ENCODE measurements around the gene XXYLT1. TPM values are rescaled to one million over a fixed set of nuclear protein-coding genes. Genes with fewer than 3 reads are reported as not detected.
A peak's percentile ranks its signal among the peaks of the same experiment; 100 is the strongest.

XXYLT1 gene
- total RNA-seq, 4 donors from 2014 or later: 5.4 to 18.2 (median 6.9) TPM

DNA sequence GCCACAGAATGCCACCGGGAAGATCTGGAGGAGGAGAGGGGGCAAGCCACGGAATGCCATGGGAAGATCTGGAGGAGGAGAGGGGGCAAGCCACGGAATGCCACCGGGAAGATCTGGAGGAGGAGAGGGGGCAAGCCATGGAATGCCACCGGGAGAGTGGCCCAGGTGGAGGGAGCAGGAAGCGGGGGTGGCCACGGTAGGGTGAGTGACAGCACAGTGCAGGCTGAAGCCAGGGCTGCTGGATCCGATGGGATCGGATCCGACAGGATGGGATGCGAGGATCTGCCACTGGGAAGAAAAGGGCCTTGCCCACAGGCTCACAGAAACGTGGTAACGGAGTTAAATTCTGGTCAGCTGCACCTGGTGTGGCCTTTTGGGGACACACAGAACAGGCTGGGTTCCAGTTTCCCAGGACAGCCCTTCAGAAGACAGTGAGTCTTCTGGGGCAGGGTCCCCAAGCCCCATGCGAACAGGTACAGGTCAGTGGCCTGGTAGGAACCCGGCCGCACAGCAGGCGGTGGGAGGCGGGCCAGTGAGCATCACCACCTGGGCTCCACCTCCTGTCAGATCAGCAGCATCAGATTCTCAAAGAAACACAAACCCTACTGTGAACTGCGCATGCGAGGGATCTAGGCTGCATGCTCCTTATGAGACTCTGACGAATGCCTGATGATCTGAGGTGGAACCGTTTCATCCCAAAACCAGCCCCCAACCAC lies 58.8 kb downstream of the XXYLT1 start:
- H3K36me3 ChIP-seq: no peaks in the 10 kb centered on the region
- H3K27me3 ChIP-seq: no peaks in the 10 kb centered on the region
- no peak for TF ChIP-seq POLR2A (IDR thresholded peaks at IDR 0.05)
- TF ChIP-seq, protein P1, sequence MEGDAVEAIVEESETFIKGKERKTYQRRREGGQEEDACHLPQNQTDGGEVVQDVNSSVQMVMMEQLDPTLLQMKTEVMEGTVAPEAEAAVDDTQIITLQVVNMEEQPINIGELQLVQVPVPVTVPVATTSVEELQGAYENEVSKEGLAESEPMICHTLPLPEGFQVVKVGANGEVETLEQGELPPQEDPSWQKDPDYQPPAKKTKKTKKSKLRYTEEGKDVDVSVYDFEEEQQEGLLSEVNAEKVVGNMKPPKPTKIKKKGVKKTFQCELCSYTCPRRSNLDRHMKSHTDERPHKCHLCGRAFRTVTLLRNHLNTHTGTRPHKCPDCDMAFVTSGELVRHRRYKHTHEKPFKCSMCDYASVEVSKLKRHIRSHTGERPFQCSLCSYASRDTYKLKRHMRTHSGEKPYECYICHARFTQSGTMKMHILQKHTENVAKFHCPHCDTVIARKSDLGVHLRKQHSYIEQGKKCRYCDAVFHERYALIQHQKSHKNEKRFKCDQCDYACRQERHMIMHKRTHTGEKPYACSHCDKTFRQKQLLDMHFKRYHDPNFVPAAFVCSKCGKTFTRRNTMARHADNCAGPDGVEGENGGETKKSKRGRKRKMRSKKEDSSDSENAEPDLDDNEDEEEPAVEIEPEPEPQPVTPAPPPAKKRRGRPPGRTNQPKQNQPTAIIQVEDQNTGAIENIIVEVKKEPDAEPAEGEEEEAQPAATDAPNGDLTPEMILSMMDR (IDR thresholded peaks at IDR 0.05): no peak
- DNase-seq: peak in 1 of 3 donors; percentile 40
- no peaks in the 10 kb centered on the region for H3K9me3 ChIP-seq
- no peak overlapping the region for H3K4me3 ChIP-seq
- peaks cover 0 to 10% (median 5%) of the 10 kb centered on the region in 4 donors for H3K4me1 ChIP-seq
- H3K27ac ChIP-seq: no peak overlapping the region

DNA sequence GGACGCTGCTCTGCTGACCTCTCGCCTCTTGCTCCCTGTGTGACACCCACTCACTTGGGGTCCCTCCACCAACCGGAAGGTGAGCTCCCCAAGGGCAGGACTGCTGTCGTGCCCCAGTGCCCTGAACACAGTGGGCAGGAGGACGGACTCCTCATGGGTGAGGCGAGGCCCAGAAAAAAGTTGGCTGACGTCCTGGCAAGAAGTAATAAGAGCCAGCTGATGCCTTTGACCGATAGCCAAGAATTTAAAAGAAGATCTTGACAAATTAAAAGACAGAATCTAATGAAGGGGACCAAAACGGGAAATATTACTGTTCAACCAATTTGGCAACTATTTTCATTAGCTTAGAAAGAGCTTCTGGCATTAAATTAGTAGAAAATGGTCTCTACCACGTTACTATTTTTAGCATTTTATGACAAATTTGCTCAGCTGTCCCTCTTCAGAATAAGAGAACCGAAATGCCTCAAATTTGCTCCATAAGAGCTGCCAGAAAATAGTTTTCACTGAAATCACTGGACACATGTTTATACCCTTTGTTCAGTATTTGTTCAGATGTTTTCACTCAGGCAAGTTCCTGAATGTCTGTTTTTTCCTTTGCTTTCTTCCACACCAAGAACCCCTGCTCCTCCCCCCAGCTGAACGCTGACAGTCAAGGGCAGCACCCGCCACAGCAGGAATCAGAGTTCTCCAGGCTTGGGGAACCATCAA lies 60.5 kb downstream of the XXYLT1 start:
- Histone ChIP-seq H3K36me3 (no peaks in the 10 kb centered on the region), H3K4me1 (peaks cover 0 to 13% (median 5%) of the 10 kb centered on the region in 4 donors), H3K9me3 (no peaks in the 10 kb centered on the region), H3K27ac (peak overlapping the region; percentile 57 to 85 (median 76)), H3K4me3 (no peak overlapping the region), H3K27me3 (no peaks in the 10 kb centered on the region)
- TF ChIP-seq, protein P1 (IDR thresholded peaks at IDR 0.05): no peak
- no peak for TF ChIP-seq POLR2A (IDR thresholded peaks at IDR 0.05)
- peak in 1 of 3 donors; percentile 48 for DNase-seq

DNA sequence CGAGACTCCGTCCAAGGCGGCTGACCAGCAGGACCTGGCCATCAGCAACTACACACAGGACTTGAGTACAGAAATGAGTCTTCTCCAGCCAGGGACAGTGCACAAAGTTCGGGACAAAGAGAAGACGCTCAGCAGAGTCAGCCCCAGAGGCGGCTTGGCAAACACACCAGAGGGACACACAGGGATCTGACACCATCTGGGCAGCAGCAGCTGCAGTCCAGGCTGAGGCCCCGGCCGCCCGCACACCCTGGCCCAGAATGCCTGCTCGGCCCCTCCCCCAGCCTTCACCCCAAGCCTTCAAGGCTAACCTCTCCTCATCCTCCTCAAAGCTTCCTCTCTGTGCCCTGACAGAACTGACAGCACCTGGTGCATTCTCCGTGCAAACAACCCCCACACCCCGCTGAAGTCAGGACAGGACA lies 61.1 kb downstream of the XXYLT1 start:
- TF ChIP-seq, protein P1 (IDR thresholded peaks at IDR 0.05): no peak
- no peak for TF ChIP-seq POLR2A (IDR thresholded peaks at IDR 0.05)
- Histone ChIP-seq H3K4me1 (peaks cover 0 to 16% (median 9%) of the 10 kb centered on the region in 4 donors), H3K9me3 (no peaks in the 10 kb centered on the region), H3K4me3 (no peak overlapping the region), H3K27me3 (no peaks in the 10 kb centered on the region), H3K27ac (peak overlapping the region; percentile 53 to 85 (median 76)), H3K36me3 (no peaks in the 10 kb centered on the region)
- DNase-seq: peak in 1 of 3 donors; percentile 49

DNA sequence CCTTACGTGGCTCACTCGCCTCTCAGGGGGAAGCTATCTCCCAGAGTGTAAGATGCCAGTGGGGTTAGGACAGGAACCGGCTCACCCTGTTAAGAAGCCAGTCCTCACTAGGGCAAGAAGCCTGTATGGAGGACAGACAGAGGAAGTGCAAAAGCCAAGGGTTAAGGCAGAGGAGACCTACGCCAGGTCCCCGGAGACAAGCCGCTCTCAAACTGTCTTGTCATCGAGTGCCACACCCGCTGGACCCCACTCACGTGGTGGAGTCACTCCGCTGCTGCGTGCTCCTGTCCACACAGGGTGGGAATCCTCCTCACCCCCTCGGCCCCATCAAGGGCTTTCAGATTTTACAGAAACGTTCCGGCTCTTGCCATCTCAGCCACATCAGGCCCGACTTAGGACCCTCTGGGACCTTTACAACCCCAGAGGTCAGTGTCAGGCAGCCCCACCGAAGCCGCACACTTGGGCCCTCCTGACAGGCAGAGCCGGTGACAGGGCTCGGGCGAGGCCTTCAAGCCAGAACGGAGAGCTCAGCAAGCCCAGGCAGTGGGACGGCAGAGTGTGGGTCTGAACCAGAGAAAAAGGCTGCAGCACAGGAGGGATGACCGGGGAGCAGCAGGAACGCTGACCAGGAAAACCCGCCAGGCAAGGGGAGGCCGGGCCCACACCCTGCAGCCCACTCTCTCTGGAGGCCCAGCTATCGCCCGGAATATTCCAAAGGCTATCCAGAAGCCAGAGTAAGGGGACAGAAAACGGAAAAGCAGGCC lies 61.7 kb downstream of the XXYLT1 start:
- no peaks in the 10 kb centered on the region for H3K27me3 ChIP-seq
- H3K27ac ChIP-seq: peak overlapping the region; percentile 53 to 85 (median 76)
- H3K36me3 ChIP-seq: no peaks in the 10 kb centered on the region
- H3K4me3 ChIP-seq: no peak overlapping the region
- H3K9me3 ChIP-seq: no peaks in the 10 kb centered on the region
- peak in 1 of 3 donors; percentile 45 for DNase-seq
- TF ChIP-seq POLR2A (IDR thresholded peaks at IDR 0.05): no peak
- TF ChIP-seq, protein P1 (IDR thresholded peaks at IDR 0.05): no peak
- H3K4me1 ChIP-seq: peaks cover 0 to 22% (median 11%) of the 10 kb centered on the region in 4 donors

DNA sequence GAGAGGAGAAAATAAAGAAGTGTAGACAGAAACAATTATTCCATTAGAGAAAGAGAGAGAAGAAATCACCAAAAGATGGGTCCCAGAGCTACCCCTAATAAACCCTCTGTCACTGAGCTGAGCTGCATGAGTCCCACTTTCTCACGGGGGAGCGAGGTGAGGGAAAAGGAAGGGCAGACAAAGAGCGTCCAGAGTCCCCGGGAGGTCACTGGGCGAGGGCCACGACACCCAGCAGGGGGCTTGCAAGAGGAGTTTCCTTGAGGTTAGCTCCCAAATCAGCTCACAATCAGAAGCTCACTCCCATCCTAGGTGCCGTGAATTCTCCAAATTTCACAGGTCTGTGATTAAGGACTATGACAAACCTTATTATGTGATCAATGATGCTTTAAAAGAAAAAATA lies 62.3 kb downstream of the XXYLT1 start:
- Histone ChIP-seq H3K27me3 (no peaks in the 10 kb centered on the region), H3K4me1 (peaks cover 0 to 26% (median 11%) of the 10 kb centered on the region in 4 donors), H3K36me3 (no peaks in the 10 kb centered on the region), H3K4me3 (no peak overlapping the region), H3K27ac (peak overlapping the region; percentile 53 to 85 (median 76)), H3K9me3 (no peaks in the 10 kb centered on the region)
- DNase-seq: peak in 1 of 3 donors; percentile 40
- TF ChIP-seq, protein P1 (IDR thresholded peaks at IDR 0.05): no peak
- TF ChIP-seq POLR2A (IDR thresholded peaks at IDR 0.05): no peak
